ENCODE results near the gene ACYP2.

GRCh38 chr2:54194761-54195750 is 79.6 kb downstream of the ACYP2 start:
- TF ChIP-seq CTCF (conservative IDR thresholded peaks at IDR 0.05; ENCODE audit: low read length) (no peak), EZH2phosphoT487 (IDR thresholded peaks at IDR 0.05; ENCODE audit: borderline replicate concordance) (no peak)
